Left ventricle myocardium inferior (tissue), 1 donor: ENCODE measurements around the gene CCDC12. TPM values are rescaled to one million over a fixed set of nuclear protein-coding genes. Genes with fewer than 3 reads are reported as not detected.
A peak's percentile ranks its signal among the peaks of the same experiment; 100 is the strongest.

Experiments used
- DNase-seq: peaks from one replicate; pipeline ENCODE4 v3.0.0-alpha.2; 2020
- H3K27ac ChIP-seq: fragments of 200-600 bp; replicated peaks from 2 replicates; pipeline ENCODE4 v1.8.0; 2021
- H3K27me3 ChIP-seq: fragments of 200-600 bp; 2 replicates; pipeline ENCODE4 v1.8.0; 2021; ENCODE audit warnings: low read depth
- H3K36me3 ChIP-seq: fragments of 200-600 bp; 2 replicates; pipeline ENCODE4 v1.8.0; 2021
- H3K4me1 ChIP-seq: fragments of 200-600 bp; 2 replicates; pipeline ENCODE4 v1.8.0; 2021
- H3K4me3 ChIP-seq: fragments of 200-600 bp; 2 replicates; pipeline ENCODE4 v1.8.0; 2021; ENCODE audit warnings: mild to moderate bottlenecking, moderate library complexity
- H3K9me3 ChIP-seq: fragments of 200-600 bp; replicated peaks from 2 replicates; pipeline ENCODE4 v1.8.0; 2021
- intact Hi-C: fragments of 100-400 bp; cut with micrococcal nuclease; formaldehyde crosslinking; loops from one replicate; pipeline ENCODE4 v1.11.0; 2022
- total RNA-seq: library from RNA; stranded (reverse); fragmentation: NEBNext Ultra II Directional; extraction: Animal tissue kit (Norgen Biotek cat#: 25700); gene quantifications from one replicate; pipeline ENCODE4 v1.2.1, GENCODE V29; 2021
- TF ChIP-seq, protein P1 (sequence below): fragments of 200-600 bp; IDR thresholded peaks from 2 replicates; pipeline ENCODE4 v1.8.0; 2021; ENCODE audit warnings: antibody characterized with exemption, mild to moderate bottlenecking, borderline replicate concordance
- donor health status: DM: no; HTN: yes; CAD: no; lungs with severe emphysema.

Gene CCDC12
- total RNA-seq, 1 donor from 2014 or later, result 31.0 TPM

DNA sequence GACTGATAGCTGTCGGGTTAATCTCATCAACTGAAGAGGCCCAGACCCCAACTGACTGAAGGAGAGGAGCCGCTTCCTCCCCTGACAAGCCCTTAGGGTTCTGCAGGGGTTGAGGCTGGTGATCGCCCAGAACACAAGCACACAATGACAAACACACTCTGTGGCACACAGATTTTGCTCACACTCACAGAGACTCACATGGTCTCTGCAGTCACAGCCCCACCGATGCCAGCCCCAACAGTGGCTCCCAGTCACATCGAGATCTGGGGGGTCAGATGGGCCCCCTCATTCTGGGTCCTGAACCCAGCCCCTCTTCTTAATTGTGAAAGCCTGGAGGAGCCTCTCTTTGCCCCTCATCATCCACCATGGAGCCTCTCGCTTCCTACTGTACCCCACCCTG, 82.3 kb downstream of the CCDC12 start:
- H3K36me3 ChIP-seq, result no peaks in the 10 kb centered on the region
- H3K4me1 ChIP-seq, result peaks cover 63% of the 10 kb centered on the region
- TF ChIP-seq, protein P1, sequence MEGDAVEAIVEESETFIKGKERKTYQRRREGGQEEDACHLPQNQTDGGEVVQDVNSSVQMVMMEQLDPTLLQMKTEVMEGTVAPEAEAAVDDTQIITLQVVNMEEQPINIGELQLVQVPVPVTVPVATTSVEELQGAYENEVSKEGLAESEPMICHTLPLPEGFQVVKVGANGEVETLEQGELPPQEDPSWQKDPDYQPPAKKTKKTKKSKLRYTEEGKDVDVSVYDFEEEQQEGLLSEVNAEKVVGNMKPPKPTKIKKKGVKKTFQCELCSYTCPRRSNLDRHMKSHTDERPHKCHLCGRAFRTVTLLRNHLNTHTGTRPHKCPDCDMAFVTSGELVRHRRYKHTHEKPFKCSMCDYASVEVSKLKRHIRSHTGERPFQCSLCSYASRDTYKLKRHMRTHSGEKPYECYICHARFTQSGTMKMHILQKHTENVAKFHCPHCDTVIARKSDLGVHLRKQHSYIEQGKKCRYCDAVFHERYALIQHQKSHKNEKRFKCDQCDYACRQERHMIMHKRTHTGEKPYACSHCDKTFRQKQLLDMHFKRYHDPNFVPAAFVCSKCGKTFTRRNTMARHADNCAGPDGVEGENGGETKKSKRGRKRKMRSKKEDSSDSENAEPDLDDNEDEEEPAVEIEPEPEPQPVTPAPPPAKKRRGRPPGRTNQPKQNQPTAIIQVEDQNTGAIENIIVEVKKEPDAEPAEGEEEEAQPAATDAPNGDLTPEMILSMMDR, result no peak
- peak overlapping the region; percentile 79 for H3K27ac ChIP-seq
- H3K9me3 ChIP-seq, result no peaks in the 10 kb centered on the region
- peaks cover 26% of the 10 kb centered on the region for H3K27me3 ChIP-seq
- DNase-seq, result peak; percentile 7
- no peak overlapping the region for H3K4me3 ChIP-seq
- intact Hi-C loops, result no loop called here

DNA sequence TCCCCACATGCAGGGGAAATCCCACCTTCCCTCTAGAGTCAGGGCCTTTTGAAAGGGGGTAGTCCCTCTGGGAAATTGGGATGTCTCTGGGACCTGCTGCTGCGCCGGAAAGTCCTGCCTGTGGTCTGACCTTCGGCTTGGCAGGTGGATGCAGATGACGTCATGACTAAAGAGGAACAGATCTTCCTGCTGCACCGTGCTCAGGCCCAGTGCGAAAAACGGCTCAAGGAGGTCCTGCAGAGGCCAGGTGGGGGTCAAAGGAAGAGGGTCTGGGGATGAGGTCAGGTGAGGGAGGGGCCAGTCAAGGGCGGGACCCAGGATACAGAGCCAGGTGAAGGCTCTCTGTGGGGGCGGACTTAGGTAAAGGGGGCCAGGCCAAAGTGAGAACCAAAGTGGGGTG, 82.8 kb downstream of the CCDC12 start:
- intact Hi-C loops, result no loop called here
- H3K27me3 ChIP-seq, result peaks cover 21% of the 10 kb centered on the region
- no peaks in the 10 kb centered on the region for H3K36me3 ChIP-seq
- TF ChIP-seq, protein P1, result no peak
- DNase-seq, result peak; percentile 15
- H3K9me3 ChIP-seq, result no peaks in the 10 kb centered on the region
- no peak overlapping the region for H3K4me3 ChIP-seq
- H3K4me1 ChIP-seq, result peaks cover 63% of the 10 kb centered on the region
- H3K27ac ChIP-seq, result peak overlapping the region; percentile 79

DNA sequence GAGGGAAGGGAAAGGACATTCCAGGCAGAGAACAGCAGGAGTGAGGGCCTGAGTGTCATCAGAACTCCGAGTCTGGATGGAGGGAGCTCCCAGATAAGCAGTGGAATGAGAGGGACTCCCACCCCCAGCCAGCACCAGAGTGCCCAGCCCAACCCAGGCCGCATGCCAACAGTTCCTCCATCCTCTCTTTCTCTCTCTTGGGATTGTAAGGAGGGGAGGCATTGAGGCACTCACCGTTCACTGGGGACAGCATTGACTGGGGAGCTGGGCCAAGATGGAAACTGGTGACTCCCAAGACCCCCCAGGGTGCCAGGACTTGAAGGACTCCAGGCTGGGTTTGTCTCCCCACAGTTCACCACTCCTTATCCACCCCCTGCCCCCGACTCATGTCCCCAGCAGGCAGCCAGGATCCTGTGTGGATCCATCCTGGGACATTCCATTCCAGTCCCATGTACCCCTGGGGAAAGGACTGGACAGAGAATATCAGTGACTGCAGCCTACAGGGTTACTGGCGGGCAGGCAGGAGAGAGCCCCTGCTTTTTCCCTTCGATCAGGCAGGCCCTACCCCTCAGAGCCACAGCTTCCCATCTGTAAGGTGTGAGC, 83.3 kb downstream of the CCDC12 start:
- intact Hi-C loops, result no loop called here

DNA sequence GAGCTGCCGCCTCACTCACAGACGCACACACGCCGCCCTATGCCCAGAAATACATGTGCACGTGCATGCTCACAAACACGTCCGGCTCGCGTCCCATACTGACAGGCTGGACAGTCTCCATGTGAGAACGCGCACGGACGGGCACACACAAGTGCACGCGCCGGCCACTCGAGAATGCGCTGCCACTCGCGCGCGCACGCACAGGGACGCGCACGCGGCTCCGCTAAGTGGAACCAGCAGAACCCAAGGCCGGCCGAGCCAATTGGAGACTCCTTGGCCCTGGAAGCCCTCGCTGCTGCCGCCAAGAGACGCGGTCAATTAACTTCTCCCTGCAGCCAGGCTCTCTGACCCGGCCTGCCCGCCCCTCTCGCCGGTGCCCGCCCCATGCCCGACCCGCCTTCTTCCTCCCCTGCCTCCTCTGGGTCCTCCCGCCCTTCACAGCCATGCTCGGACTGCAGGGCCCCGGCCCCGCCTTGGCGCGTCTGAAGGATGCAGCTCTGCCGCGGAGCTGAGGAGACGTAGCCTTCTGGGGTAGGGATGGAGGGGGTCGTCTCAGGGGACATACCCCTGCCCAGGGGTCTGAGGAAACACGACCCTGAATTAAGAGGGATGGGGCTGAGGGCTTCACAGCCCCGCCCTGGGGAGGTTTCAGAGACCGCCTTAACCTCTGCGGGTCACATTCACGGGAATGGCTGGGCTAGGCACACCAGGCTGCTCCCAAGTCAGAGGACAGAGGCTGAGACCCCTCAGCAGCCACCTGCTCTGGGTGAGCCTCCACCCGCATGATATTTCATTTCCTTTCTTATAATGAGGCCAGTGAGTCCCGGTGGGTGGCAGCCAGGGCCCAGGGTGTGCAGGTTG, 84.0 kb downstream of the CCDC12 start:
- H3K27ac ChIP-seq, result peak overlapping the region; percentile 79
- H3K4me3 ChIP-seq, result peak overlapping the region; percentile 64
- H3K27me3 ChIP-seq, result peaks cover 9% of the 10 kb centered on the region
- TF ChIP-seq, protein P1, result peak; percentile 10
- peak; percentile 74 for DNase-seq
- no peaks in the 10 kb centered on the region for H3K36me3 ChIP-seq
- no peaks in the 10 kb centered on the region for H3K9me3 ChIP-seq
- intact Hi-C loops, result no loop called here
- peaks cover 59% of the 10 kb centered on the region for H3K4me1 ChIP-seq

More for the DNA sequence above, 83.3 kb downstream of the CCDC12 start:
- TF ChIP-seq, protein P1, result no peak
- peak; percentile 31 for DNase-seq
- Histone ChIP-seq H3K4me3 (peak overlapping the region; percentile 64), H3K36me3 (no peaks in the 10 kb centered on the region), H3K27ac (peak overlapping the region; percentile 79), H3K9me3 (no peaks in the 10 kb centered on the region), H3K27me3 (peaks cover 16% of the 10 kb centered on the region), H3K4me1 (peaks cover 61% of the 10 kb centered on the region)

DNA sequence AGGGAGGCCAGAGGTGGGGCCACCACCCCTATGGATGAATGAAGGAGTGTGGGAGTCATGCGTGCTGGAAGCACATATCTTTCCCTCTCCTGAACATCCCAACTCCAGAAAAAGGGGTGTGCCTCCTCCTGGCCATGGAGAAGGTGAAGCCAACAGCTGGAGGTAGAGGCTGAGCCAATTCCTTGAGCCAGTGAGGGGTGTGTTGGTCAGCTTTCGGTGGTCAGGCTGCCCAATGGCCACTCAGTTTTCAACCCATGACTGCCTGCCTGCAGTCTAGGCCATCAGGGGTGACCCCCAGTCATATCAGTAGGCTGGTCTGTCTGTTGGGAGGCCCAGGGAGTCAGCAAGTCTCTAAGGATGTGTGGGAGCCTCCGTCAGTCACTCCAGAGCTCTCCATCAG, 85.4 kb downstream of the CCDC12 start:
- DNase-seq, result no peak
- no peak overlapping the region for H3K4me3 ChIP-seq
- peaks cover 59% of the 10 kb centered on the region for H3K4me1 ChIP-seq
- H3K36me3 ChIP-seq, result no peaks in the 10 kb centered on the region
- H3K9me3 ChIP-seq, result no peaks in the 10 kb centered on the region
- H3K27ac ChIP-seq, result peak overlapping the region; percentile 19
- TF ChIP-seq, protein P1, result no peak
- intact Hi-C loops, result no loop called here
- H3K27me3 ChIP-seq, result peaks cover 9% of the 10 kb centered on the region
